NT2/D1 (cell line): ENCODE data around the gene BAZ2B.

Source experiments
- SUZ12 ChIP-seq: IDR thresholded peaks from 2 replicates; pipeline ENCODE4 v1.6.1; 2011; ENCODE audit not compliant: insufficient read length, insufficient read depth; ENCODE audit errors: extremely low read depth
- YY1 ChIP-seq: IDR thresholded peaks from 2 replicates; pipeline ENCODE4 v1.6.1; 2011; ENCODE audit not compliant: insufficient read length, insufficient read depth
- ZNF274 ChIP-seq: IDR thresholded peaks from 2 replicates; pipeline ENCODE4 v1.6.1; 2011; ENCODE audit warnings: mild to moderate bottlenecking, low read depth, low read length

DNA sequence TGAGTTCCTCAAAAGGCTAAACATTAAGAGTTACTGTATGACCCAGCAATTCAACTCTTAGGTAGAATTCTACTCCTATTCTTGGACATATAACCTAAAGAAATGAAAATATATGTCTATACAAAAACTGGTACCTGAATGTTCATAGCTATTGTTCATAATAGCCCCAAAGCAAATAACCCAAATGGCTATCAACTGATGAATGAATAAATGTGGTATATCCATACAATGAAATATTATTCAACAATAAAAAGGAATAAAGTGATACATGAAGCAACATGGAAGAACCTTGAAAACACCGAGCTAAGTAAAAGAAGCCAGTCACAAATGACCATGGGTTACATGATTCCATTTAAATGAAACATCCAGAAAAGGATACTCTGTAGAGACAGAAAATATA, 114.6 kb downstream of the BAZ2B start:
- TF ChIP-seq YY1, result no peak
- no peak for TF ChIP-seq ZNF274
- no peak for TF ChIP-seq SUZ12
